GM19099 (cell line): ENCODE results near the gene RSU1.

Source experiments
- POLR2A ChIP-seq: IDR thresholded peaks from 3 replicates; pipeline ENCODE4 v1.6.1; 2011; ENCODE audit warnings: low read depth; ENCODE audit not compliant: insufficient read length; ENCODE audit errors: extremely low read depth

RSU1 gene

DNA sequence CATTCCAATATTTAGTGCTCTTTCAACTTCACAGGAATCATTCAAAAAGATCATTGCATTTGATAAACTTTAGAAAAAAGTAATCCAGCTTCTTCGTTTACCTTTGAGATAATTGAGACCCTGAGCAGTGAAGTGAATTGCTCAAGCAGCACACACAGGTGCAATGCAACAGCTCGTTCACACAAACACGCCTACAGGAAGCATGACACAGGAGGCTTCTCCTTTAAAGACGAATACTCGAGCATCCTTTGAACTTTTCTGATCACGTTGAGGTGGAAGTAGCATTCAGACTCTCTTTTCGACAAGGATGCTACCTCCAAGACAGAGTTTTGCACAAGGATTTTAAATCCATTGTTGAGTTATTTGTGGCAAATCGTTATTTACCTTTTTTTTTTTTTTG, 18.0 kb upstream of the RSU1 start:
- TF ChIP-seq POLR2A: no peak

DNA sequence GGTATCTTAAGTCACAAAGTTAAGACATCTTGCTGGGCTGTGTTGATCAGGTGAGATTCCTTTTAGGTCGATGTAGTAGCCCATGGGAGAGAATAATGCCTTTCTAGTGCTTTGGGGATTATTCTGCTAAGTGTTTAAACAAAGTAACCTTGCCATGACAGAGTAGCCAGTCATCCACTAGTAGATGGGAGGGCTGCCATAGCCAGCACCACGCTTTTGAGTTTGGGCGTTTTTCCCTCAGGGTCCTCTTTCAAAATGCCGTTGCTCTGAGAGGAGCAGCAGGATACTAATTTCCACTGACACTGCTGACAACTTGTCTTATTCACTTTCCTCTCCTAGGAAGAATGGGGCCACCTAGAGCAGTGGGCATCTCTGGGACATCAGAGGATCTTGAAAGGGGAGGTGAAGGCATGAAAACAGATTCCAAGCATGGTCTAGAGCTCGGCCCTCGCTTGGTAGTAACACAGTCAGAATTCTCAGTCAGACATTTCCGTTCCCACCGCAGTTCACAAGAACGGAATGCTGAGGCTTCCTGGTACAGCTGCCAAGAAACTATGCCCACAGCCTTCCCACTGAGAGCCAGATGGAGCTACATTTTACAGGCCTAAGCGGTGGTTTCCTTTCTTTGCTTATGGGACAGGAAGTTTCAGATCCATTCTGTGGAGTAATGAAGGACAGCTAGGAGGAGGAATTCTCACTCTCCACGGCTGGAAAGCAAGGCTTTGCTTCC, 15.3 kb upstream of the RSU1 start:
- TF ChIP-seq POLR2A: no peak

DNA sequence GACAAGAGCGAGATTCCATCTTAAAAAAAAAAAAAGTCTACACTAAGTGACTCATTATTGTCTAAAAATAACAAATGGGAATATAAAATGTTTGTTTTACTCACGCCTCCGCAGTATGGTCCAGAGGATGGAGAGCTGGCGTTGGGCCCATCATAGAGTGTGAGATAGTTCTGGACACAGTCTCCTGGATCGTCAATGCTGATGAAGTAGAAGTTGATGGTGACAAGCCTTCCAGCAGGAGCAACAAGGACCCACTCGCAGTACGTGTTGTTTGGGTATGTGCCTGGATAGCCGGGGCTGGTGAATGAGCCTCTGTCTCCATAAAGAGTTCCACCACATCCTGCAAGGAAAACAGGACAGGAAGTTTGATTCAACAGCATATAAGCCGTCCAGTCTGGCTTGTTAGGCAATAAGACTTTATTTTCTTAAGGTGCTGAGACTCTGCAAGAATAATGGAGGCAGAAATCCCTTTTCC, 11.5 kb upstream of the RSU1 start:
- TF ChIP-seq POLR2A: no peak

DNA sequence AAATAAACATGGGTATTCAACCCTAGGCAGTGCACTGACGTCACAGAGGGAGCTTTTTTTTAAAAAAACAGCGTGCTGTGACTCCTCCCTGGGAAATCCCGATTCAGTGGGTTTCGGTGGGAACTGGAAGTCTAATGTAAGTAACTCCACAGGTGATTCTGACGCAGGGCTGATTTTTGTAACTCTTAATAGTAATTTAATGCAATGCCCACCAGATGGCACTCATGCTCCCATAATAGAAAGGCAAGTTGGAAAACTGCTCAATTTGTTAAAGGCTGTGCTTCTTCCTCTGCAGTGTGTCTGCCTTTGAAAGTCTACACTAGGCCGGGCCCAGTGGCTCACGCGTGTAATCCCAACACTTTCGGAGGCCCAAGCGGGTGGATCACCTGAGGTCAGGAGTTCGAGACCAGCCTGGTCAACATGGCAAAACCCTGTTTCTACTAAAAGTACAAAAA, 10.9 kb upstream of the RSU1 start:
- TF ChIP-seq POLR2A: no peak

DNA sequence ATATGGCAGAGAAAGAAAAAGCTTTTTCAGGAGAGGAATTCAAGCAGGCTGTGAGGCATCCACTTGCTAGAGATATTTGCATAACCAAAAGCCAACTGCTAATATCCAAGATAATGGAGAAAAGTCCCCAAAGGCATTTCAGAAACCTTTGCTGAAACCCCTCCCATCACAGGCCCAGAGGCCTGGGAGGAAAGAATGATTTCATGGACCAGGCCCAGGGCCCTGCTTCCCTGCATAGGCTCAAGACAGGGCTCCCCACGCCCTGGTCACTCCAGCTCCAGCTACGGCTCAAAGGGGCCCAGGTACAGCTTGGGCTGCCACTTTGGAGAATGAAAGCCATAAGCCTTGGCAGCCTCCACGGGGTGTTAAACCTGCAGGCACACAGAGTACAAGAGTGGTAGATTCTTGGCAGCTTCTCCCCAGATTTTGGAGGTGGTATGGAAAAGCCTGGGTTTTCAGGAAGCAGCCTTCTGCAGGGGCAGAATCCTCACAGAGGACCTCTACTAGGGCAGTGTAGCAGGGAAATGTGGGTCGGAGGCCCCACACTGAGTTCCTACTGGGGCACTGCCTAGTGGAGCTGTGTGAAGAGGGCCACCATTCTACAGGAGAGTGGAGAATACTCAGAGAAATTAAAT, 5.6 kb upstream of the RSU1 start:
- TF ChIP-seq POLR2A: no peak

DNA sequence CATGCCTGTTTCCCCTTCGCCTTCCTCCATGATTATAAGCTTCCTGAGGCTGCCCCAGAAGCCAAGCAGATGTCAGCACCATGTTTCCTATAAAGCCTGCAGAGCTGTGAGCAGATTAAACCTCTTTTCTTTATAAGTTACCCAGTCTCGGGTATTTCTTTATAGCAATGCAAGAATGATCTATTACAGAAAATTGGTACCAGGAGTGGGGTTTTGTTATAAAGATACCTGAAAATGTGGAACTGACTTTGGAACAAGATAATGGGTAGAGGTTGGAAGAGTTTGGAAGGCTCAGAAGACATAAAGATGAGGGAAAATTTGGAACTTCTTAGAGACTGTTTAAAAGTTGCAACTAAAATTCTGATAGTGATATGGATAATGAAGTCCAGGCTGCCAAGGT, 4.8 kb upstream of the RSU1 start:
- TF ChIP-seq POLR2A: no peak

DNA sequence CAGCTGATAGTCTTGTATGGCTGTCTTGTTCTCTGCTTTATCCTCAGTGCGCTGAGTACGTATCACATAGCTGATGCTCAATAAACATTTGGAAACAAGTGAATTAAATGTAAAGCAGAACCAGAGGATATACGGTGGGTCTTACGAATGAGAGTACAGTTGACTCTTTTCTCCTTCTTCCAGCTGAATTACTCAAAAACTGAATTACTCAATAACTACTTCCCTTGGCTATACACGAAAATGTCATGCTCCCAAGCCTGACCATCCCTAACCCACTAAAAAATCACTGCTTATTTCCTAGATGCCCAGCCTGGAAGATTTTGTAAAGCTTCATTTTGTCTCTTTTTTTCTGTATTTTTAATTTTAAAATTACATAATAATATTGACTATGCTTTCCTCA, 3.2 kb upstream of the RSU1 start:
- TF ChIP-seq POLR2A: no peak

DNA sequence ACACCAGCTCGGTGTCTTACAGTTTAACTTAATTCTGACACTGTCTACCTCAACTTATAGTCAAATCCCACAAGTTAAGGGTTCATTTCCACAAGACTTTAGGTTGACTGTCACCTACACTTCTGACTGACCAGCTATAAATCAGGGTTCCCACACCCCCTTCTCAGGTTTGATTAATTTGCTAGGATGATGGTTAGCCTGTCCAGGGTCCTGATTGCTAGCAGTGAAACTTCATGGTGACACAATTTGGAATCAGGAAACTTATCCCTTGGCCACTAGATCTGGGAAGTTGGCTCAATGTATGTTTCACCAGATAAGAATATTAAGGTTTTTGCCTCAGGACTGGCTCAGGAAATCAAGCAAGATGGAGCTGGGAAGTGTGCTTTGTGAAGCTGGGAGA, 2.8 kb upstream of the RSU1 start:
- TF ChIP-seq POLR2A: no peak

DNA sequence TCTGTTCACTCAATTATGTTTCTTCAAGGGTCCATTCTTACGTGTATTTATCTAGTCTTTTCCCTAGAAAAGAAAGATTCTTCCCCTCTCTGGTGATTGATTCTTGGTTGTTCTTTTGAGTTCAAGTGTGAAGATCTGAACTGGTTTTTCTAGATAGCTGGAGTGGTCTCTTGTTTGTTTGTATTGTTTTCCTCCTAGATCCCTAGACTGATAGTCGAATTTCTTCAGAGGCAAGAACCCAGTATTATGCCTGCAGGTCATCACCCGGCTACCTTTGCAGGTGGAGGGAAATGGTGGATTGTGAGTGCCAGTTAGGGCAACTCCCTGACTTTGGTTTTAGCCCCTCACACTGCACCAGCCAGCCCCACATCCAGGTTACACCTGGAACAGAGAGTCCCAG, 2.2 kb upstream of the RSU1 start:
- TF ChIP-seq POLR2A: no peak

DNA sequence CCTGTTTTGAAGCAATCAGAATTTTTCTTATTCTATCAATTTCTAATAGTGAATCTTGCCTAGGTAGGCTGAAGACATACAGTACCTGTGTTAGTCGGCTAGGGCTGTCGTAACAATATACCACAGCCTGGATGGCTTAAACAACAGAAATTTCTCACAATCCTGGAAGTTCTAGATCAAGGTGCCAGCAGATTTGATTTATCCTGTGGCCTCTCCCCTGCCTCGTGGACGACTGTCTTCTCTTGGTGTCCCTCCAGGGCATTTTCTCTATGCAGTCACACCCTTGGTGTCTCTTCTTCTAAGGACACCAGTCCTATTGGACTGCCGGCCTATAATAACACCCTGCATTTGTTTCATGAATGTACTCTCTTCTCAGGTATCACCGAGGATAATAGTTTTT, 1.8 kb upstream of the RSU1 start:
- no peak for TF ChIP-seq POLR2A

DNA sequence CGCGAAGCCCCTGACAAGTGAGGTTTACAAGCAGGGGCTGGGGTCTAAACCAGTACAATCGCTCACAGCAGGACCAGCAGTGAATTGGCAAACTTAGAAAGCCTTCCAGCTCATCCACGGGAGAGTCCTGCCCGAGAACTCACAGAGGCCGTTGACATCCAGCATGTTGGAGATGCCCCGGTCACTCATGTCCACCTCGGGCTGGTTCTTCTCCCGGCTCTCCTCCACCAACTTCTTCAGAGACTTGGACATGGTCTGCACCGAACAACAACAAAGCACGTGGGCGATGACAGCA, 447 bp downstream of the RSU1 start:
- TF ChIP-seq POLR2A: no peak

DNA sequence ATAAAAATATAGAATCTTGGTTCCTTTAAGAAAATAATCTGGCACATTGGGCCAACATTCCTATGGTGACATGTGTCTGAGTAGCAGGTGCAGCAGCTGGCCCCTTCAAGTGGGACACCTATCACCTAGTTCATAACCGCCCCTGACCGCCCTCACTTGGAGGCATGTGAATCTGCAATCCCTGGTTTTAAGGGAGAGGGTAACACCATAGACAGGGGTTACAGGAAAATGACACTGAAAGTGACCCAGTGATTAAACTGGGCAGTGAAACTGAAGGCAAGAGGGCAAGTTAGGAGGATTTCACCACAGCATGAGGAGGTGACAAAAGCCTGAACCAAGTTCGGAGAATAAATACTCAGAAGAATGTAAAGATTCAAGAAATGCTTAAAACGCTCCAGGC, 1.1 kb downstream of the RSU1 start:
- TF ChIP-seq POLR2A: no peak

DNA sequence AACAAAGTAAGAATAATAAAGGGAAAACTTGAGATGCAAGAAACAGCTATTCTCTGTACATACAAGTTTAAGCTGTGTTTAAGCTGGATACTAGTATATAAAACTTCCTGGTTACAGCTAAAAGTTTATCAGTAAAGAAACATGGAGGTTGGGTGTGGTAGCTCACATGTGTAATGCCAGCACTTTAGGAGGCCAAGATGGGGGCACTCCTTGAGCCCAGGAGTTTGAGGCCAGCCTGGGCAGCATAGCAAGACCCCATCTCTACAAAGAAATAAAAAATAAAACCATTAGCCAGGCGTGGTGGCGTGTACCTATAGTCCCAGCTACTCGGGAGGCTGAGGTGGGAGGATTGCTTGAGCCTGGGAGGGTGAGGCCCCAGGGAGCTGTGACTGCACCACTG, 3.2 kb downstream of the RSU1 start:
- no peak for TF ChIP-seq POLR2A

DNA sequence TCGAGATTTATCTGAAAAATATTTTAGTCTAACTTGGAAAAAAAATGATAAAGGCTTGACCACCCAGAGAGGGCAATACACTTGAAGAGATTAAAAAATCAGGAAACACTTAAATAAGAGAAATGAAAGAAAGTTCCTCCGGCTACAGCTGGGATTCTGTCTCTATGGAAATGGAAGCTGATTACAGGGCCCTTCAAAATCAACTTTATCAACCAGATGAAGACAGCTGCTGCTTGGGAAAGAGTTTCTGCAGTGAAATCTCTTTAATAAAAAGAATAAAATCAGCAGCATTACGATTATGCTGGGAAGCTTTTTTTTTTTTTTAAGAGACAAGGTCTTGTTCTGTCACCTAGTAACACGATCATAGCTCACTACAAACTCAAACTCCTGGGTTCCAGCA, 4.5 kb downstream of the RSU1 start:
- TF ChIP-seq POLR2A: no peak

DNA sequence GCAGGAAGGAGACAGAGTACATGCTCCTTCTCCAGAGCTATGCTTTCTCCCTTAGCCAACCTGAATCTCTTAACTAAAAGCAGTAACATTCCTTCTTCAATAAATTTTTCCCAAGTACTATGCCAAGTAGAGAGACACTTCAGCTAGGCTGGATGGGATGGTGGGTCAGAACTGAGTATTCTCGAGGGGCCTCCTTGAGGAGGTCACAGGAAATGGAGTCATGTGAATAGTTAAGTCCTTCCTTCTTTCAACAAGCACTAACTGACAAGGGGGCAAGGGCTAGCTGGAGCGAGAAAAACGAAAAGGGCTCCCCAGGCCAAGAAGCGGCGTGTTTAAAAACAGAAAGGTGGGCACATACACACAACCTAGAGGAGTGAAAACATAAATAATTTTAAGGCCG, 5.5 kb downstream of the RSU1 start:
- no peak for TF ChIP-seq POLR2A

DNA sequence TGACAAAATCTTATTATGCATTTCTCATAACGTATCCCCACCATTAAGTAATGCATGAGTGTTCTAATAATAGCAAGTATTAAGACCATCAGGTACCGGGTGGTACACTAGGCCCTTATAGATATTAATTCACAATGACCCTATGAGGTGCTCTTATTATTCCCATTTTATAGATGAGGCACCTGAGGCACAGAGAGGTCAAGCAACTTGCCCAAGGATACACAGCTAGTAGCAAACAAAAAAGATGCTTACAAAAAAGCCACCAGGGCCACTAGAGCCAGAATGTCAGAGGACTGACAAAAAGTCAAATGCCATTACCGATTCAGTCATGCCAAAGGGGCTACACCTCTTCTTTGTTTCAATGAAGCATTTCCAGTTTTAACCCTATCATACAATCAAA, 5.9 kb downstream of the RSU1 start:
- no peak for TF ChIP-seq POLR2A
